HG03196 (cell line): ENCODE measurements around the gene ARL5B.

Source experiments
- ATAC-seq: cut with Tn5 transposase; IDR thresholded peaks from one replicate; pipeline ENCODE4 v1.9.1; 2021; ENCODE audit not compliant: unreplicated experiment

The ARL5B gene

GRCh38 chr10:18658271-18659124 lies 733 bp upstream of the ARL5B start:
- ATAC-seq: no peak

DNA sequence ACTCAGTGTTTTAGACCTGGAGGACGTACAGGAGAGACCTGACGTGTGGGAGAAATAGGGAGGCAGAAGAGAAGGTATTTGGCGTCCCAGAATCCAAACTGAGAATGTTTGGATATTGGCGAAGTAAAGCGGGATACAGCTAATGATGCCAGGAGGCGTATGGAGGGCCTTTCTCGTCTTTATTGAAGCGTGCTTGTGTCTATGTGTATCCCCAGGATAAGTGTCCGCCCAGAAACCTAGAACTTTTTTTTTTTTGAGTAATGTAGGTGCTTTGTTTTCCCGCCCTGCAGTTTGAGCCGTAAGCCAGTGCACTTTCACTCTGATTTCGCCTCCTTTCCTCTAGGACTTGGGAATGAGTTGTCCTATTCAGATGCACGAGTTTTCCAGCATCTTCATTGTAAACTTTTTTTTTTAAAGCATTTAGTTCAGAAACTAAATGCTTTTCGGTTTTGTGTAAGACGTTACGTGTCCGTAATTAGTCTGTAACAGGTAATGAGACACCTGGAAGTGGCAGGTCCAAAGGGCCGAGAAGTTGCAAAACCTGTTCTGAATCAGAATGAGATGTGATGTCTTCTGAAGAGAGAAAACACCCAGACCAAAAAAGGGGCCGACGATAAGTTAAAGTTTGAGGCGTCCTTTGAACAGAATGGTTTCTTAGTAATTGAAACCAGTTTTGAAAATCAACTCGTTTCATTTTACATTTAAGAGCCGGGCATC lies 746 bp downstream of the ARL5B start:
- ATAC-seq: peak; percentile 21

- ATAC-seq: no peak
These were observed 1.7 kb downstream of the ARL5B start for GRCh38 chr10:18660816-18661431.

GRCh38 chr10:18664841-18665478 lies 5.7 kb downstream of the ARL5B start:
- ATAC-seq: no peak

DNA sequence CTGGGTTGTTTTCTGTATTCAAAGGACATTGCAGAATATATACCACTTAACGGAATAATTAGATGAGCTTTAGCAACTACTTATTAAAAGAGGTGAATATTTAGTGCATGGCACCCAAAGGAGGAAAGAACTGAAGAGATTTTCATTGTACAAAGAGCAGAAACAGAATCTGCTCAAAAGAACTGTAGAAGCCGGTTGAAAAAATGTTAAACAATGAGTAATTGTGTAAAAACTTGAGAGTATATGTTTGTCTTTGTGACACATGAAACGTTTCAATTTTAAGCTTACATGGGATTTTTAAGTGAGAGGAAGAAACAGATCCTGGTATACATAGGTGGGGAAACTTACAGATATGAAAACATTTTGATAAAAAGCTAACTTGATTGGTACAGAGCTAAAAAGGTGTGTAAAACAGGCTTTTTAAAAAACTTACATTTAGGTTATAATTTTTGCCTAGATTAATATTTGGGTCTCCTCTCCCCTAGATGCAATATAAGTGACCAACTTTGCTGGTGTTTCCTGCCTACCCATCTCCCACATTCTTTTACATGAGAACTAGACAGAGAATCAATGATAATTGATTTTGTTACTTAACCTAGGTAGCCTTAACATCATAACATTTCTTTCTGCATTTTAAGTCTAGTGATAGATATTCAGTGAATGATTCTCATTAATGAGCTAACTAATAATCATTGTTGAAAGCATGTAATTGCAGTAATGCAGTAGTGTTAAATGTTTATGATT lies 6.8 kb downstream of the ARL5B start:
- no peak for ATAC-seq

DNA sequence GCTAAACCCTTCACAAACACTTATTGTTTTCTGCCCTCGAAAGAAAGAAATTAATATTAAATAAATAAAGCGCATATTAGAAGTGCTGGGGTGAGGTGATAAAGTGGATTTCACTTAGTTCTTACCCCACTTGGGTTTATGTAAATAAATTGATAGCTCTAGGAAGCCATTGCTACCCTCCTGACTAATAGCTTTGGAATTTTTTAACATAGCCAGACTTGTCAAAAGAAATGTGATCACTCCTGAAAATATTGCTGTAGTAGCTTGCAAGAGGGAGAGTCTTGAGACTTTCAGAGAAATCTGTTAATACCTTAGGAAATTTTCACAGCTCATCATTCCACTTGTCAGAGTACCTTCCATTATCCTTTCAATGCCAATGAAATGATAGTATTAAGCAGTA lies 7.6 kb downstream of the ARL5B start:
- ATAC-seq: no peak

DNA sequence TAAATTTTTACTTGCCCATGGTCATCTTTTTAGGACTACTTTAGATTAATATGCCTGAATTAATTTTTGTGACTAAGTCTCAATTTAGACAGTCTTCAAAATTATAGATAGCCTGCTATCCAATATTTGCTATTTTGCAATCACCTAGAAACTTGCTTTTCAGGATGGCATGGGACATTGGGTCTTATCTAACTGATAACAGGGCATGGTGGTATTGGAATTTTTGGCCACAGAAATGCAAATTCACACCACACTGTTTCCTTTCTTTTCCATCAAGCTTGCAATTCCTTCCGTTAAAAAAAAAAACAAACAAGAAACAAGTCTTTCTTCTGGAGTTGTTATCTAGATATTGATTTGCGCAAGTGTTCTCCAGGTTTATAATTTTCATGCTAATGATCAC lies 8.8 kb downstream of the ARL5B start:
- no peak for ATAC-seq

- no peak for ATAC-seq
These were observed 16.0 kb downstream of the ARL5B start for GRCh38 chr10:18675086-18675801.

GRCh38 chr10:18680754-18681153 lies 21.5 kb downstream of the ARL5B start:
- no peak for ATAC-seq

DNA sequence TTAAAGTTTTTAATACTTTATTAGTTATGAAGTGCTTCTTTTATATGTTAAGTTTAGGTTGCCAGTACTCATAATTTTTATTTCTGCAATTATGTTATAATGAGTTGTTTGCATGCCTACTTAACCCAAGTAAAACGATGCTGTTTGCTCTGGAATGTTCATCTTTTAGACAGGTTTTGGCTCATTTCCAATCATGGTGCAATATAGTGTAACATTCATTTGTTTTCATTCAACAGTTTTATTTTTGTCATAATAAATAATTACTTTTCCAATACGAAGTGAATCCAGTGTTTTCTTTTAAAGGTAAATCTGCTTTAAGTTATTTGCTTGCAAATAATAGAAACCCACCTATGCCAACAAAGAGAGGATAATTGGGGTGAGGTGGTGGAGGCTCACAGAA lies 22.1 kb downstream of the ARL5B start:
- no peak for ATAC-seq

DNA sequence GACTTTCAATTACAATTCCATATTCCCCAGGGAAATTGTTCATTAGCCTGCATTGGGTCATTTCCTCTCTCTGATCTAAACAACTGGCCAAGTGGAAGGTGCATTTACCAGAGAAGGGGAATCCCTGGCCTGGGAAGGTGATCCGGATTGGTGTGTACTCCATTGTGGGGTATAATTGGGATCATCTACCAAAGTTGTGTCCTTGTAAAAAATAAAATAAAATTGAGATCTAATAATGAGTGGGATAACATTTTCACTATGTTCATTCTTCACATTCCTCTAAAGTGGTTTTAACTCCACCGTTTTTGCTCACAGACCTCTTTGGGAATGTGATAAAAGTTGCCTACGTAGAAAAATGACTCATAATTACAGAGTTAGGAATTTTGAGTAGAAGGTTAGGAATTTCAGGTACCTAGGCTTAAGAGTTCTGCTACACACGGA lies 22.8 kb downstream of the ARL5B start:
- ATAC-seq: no peak

GRCh38 chr10:18683427-18683826 lies 24.2 kb downstream of the ARL5B start:
- ATAC-seq: no peak

- no peak for ATAC-seq
These were observed 25.2 kb downstream of the ARL5B start for GRCh38 chr10:18684416-18684815.

- ATAC-seq: no peak
These were observed 25.7 kb downstream of the ARL5B start for GRCh38 chr10:18684953-18685352.

GRCh38 chr10:18685555-18685954 lies 26.3 kb downstream of the ARL5B start:
- ATAC-seq: no peak

DNA sequence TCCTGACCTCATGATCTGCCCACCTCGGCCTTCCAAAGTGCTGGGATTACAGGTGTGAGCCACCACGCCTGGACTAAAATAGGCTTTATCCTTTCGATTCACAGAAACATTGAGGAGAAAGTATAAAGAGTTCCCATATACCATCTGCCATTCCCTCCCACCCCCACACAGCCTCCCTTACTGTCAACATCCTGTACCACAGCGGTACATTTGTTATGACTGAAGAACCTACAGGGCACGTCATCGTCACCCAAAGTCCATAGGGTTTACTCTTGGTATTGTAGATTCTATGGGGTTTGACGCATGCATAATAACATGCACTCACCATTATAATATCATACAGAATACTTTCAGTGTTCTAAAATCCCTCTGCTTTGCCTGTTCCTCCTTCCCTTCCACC lies 28.0 kb downstream of the ARL5B start:
- ATAC-seq: no peak

- ATAC-seq: no peak
These were observed 28.5 kb downstream of the ARL5B start for GRCh38 chr10:18687706-18688105.

GRCh38 chr10:18689498-18689897 lies 30.3 kb downstream of the ARL5B start:
- ATAC-seq: no peak

- no peak for ATAC-seq
These were observed 31.3 kb downstream of the ARL5B start for GRCh38 chr10:18690541-18690940.
